Heart left ventricle (tissue), 16 donors: ENCODE data around the gene SELENOM. TPM values are rescaled to one million over a fixed set of nuclear protein-coding genes. Genes with fewer than 3 reads are reported as not detected.

Source experiments
- ATAC-seq, 4 donors: fragments of 200-7000 bp; cut with Tn5 transposase; one replicate each; pipeline ENCODE4 v1.9.1; 2020 to 2022; ENCODE audit warnings: moderate library complexity in 4 of 4, mild to moderate bottlenecking in 3 of 4, moderate number of reproducible peaks in 1 of 4
- DNase-seq, 5 donors: peaks; one replicate each; pipeline ENCODE4 v3.0.0-alpha.2; 2020
- H3K27ac ChIP-seq, 12 donors: fragments of 200-600 bp; sonication (generic) in 4 of 12; one replicate each; pipeline versions ENCODE4 v1.5.0 to v1.8.0; 2016 to 2022; ENCODE audit warnings: mild to moderate bottlenecking in 2 of 12
- H3K27me3 ChIP-seq, 9 donors: fragments of 200-600 bp; sonication (generic) in 2 of 9; one replicate each; pipeline versions ENCODE4 v1.5.1 to v1.8.0; 2016 to 2022; ENCODE audit warnings: mild to moderate bottlenecking in 3 of 9
- H3K36me3 ChIP-seq, 9 donors: fragments of 200-600 bp; sonication (generic) in 2 of 9; one replicate each; pipeline versions ENCODE4 v1.5.0 to v1.8.0; 2018 to 2022; ENCODE audit warnings: mild to moderate bottlenecking in 2 of 9
- H3K4me1 ChIP-seq, 12 donors: fragments of 200-600 bp; sonication (generic) in 4 of 12; one replicate each; pipeline versions ENCODE4 v1.5.0 to v1.8.0; 2016 to 2022; ENCODE audit warnings: mild to moderate bottlenecking in 3 of 12
- H3K4me3 ChIP-seq, 12 donors: fragments of 200-600 bp; sonication (generic) in 4 of 12; one replicate each; pipeline versions ENCODE4 v1.5.0 to v1.8.0; 2017 to 2022; ENCODE audit warnings: mild to moderate bottlenecking in 9 of 12, moderate library complexity in 4 of 12
- H3K9me3 ChIP-seq, 12 donors: fragments of 200-600 bp; sonication (generic) in 4 of 12; one replicate each; pipeline versions ENCODE4 v1.5.0 to v1.8.0; 2016 to 2022; ENCODE audit warnings: mild to moderate bottlenecking in 1 of 12
- CTCF ChIP-seq, 12 donors: fragments of 200-600 bp; sonication (generic) in 4 of 12; IDR thresholded peaks; one replicate each; pipeline versions ENCODE4 v1.5.0 to v1.8.0; 2018 to 2022; ENCODE audit warnings: antibody characterized with exemption in 12 of 12, mild to moderate bottlenecking in 5 of 12
- POLR2A ChIP-seq, 2 donors: fragments of 450-650 bp; IDR thresholded peaks; one replicate each; pipeline ENCODE4 v1.6.1; 2017; ENCODE audit warnings: antibody characterized with exemption in 2 of 2, mild to moderate bottlenecking in 2 of 2, moderate library complexity in 2 of 2
- WGBS, 4 donors: extraction: QIAGEN DNeasy Blood & Tissue Kit in 2 of 4; methylation state at CpG; one replicate each; pipeline versions ENCODE4 v1.1.5 to v1.1.7; 2013 to 2018; 5-methylcytosine and 5-hydroxymethylcytosine counted together
- intact Hi-C, 10 donors: fragments of 100-400 bp; cut with DNase I; formaldehyde crosslinking; loops; one replicate each; pipeline versions ENCODE4 v1.11.1 to v1.14.2; 2022
- polyA plus RNA-seq, 2 donors: library from polyadenylated mRNA; stranded (reverse); fragments of 200-250 nt; gene quantifications; one replicate each; pipeline ENCODE4 v1.2.3, GENCODE V29; 2013
- total RNA-seq, 9 donors: library from RNA; depleted of rRNA in 2 of 9; stranded (reverse); fragments of >200 nt in 2 of 9; fragmentation: NEBNext Ultra II Directional in 3 of 9; extraction: Animal tissue kit (Norgen Biotek cat#: 25700) in 3 of 9; gene quantifications; one replicate each; pipeline versions ENCODE4 v1.1.0 to v1.2.4, GENCODE V29; 2016 to 2023
- donor health status: ischemic (EF 13 %, LVEDD 7.1; RV severe dilation, severe dysfunction).
- donor health status: healthy with polysubstance abuse.
- donor health status: DM: no; HTN: yes; CAD: no.
- donor health status: DM: no; HTN: no; CAD: no.
- donor health status: ischemic (EF 25% LVEDD 6.9; RV normal size, moderate dysfunction).
- donor health status: ischemic (EF 25% LVEDD 5.7; RV mildly dilated, moderate dysfunction).
- donor health status: healthy.
- donor health status: DM: yes; HTN: yes; CAD: no.
- donor health status: ischemic (EF 35%, LVEDD 5.7; RV mildly dilated, moderate dysfunction).
- donor health status: nonischemic (EF 11% LVEDD 7.7; RV severe dilation, severe dysfunction).
- donor health status: DM: yes; HTN: yes; CAD: no.
- donor health status: PGD.
- donor health status: ischemic (EF 29% LVEDD 5.4; RV normal size, mild dysfunction).
- donor health status: nonischemic (EF 23%, LVEDD 6.1; RV moderate dilation, normal function).

The SELENOM gene
- total and polyA plus RNA-seq, 11 donors = 35.0 to 183 (median 55.0) TPM

- peak overlapping the region; percentile 51 to 100 (median 76) for H3K4me3 ChIP-seq
- 0 to 1% (median 0%) methylated on average over 9 to 69 of the region's 69 CpGs for WGBS, 4 donors
- TF ChIP-seq POLR2A (IDR thresholded peaks at IDR 0.05) (peak in 1 of 2 donors; percentile 81), CTCF (IDR thresholded peaks at IDR 0.05) (peak; percentile 71 to 97 (median 92))
- no peaks in the 10 kb centered on the region for H3K27me3 ChIP-seq
- DNase-seq (peak; percentile 91 to 95 (median 92)), ATAC-seq (peak; percentile 59 to 83 (median 76))
- intact Hi-C loops = loop anchor here (1.0 to 5.0 kb wide), 9 partner anchors 38 to 147 kb away; partner anchors contain the start of genes MORC2 (in 5 of the 10) and TUG1 (in 5 of the 10)
- peaks cover 0 to 44% (median 26%) of the 10 kb centered on the region in 9 donors for H3K36me3 ChIP-seq
- peak overlapping the region; percentile 89 to 99 (median 96) for H3K27ac ChIP-seq
- peaks cover 4 to 81% (median 45%) of the 10 kb centered on the region in 12 donors for H3K4me1 ChIP-seq
- no peaks in the 10 kb centered on the region for H3K9me3 ChIP-seq
Observed at GRCh38 chr22:31084811-31085492, 22.4 kb downstream of the SELENOM start.

GRCh38 chr22:31083923-31084810, 23.2 kb downstream of the SELENOM start:
- peak in 2 of 5 donors; percentile 20 to 31 for DNase-seq
- 13 to 31% (median 22%) methylated on average over 7 to 18 of the region's 18 CpGs for WGBS, 4 donors
- peak overlapping the region; percentile 89 to 99 (median 96) for H3K27ac ChIP-seq

GRCh38 chr22:31083377-31083768, 24.0 kb downstream of the SELENOM start:
- Histone ChIP-seq H3K4me1 (peaks cover 4 to 65% (median 43%) of the 10 kb centered on the region in 12 donors), H3K9me3 (no peaks in the 10 kb centered on the region), H3K36me3 (peaks cover 0 to 28% (median 10%) of the 10 kb centered on the region in 9 donors), H3K27ac (peak overlapping the region; percentile 80 to 99 (median 96)), H3K4me3 (peak overlapping the region in 11 of 12 donors; percentile 70 to 100 (median 79)), H3K27me3 (no peaks in the 10 kb centered on the region)
- TF ChIP-seq CTCF (IDR thresholded peaks at IDR 0.05) = no peak
- no peak for TF ChIP-seq POLR2A (IDR thresholded peaks at IDR 0.05)
- DNase-seq = peak in 2 of 5 donors; percentile 20 to 34
- ATAC-seq = no peak
- 32 to 100% (median 67%) methylated on average over 1 to 3 of the region's 3 CpGs for WGBS, 4 donors
- intact Hi-C loops = loop anchor here in 9 of 10 donors (2.0 to 5.0 kb wide), 5 partner anchors 35 to 116 kb away; partner anchors contain the start of genes MORC2 (in 8 of the 9) and TUG1 (in 8 of the 9)

More at GRCh38 chr22:31083923-31084810, 23.2 kb downstream of the SELENOM start:
- peak overlapping the region; percentile 51 to 100 (median 76) for H3K4me3 ChIP-seq
- H3K36me3 ChIP-seq = peaks cover 0 to 36% (median 18%) of the 10 kb centered on the region in 9 donors
- intact Hi-C loops = loop anchor here in 9 of 10 donors (2.0 to 5.0 kb wide), 7 partner anchors 35 to 137 kb away; partner anchors contain the start of genes MORC2 (in 8 of the 9) and TUG1 (in 8 of the 9)
- H3K4me1 ChIP-seq = peaks cover 4 to 73% (median 45%) of the 10 kb centered on the region in 12 donors
- peak in 2 of 4 donors; percentile 0 to 1 for ATAC-seq
- TF ChIP-seq CTCF (IDR thresholded peaks at IDR 0.05) = no peak
- TF ChIP-seq POLR2A (IDR thresholded peaks at IDR 0.05) = no peak
- no peaks in the 10 kb centered on the region for H3K9me3 ChIP-seq
- H3K27me3 ChIP-seq = no peaks in the 10 kb centered on the region
